Stomach (tissue), 9 donors: ENCODE measurements around the gene PCK2. TPM values are rescaled to one million over a fixed set of nuclear protein-coding genes. Genes with fewer than 3 reads are reported as not detected.
A peak's percentile ranks its signal among the peaks of the same experiment; 100 is the strongest.

Experiments used
- DNase-seq, 2 donors: peaks; one replicate each; pipeline versions ENCODE4 v3.0.0 to v3.0.0-alpha.2; 2013 to 2019
- H3K27ac ChIP-seq, 5 donors: fragments of 200-600 bp in 4 of 5; sonication (generic) in 4 of 5; one replicate each; pipeline ENCODE4 v1.5.1; 2013 to 2019; ENCODE audit warnings: mild to moderate bottlenecking in 1 of 5, moderate library complexity in 1 of 5
- H3K27me3 ChIP-seq, 3 donors: fragments of 200-600 bp; sonication (generic); one replicate each; pipeline ENCODE4 v1.5.1; 2017 to 2019; ENCODE audit warnings: mixed run types in 1 of 3
- H3K36me3 ChIP-seq, 4 donors: fragments of 200-600 bp; sonication (generic); 1 replicate in 3 of 4; 2 replicates in 1 of 4; pipeline ENCODE4 v1.5.1; 2016 to 2019
- H3K4me1 ChIP-seq, 4 donors: fragments of 200-600 bp; sonication (generic); one replicate each; pipeline ENCODE4 v1.5.1; 2016 to 2019
- H3K4me3 ChIP-seq, 4 donors: fragments of 200-600 bp; sonication (generic) in 3 of 4; one replicate each; pipeline ENCODE4 v1.5.1; 2016 to 2019; ENCODE audit warnings: mild to moderate bottlenecking in 1 of 4
- H3K9me3 ChIP-seq, 4 donors: fragments of 200-600 bp; sonication (generic); one replicate each; pipeline ENCODE4 v1.5.1; 2016 to 2019
- CTCF ChIP-seq, 7 experiments: fragments of 450-650 bp in 4 of 7; fragments of 200-600 bp in 3 of 7; sonication (generic) in 3 of 7; IDR thresholded peaks; one replicate each; pipeline ENCODE4 v1.5.1; 2016 to 2019; ENCODE audit warnings: antibody characterized with exemption in 7 of 7, control low read depth in 2 of 7, mild to moderate bottlenecking in 1 of 7
- EP300 ChIP-seq: sonication (generic); formaldehyde crosslinking; IDR thresholded peaks from one replicate; pipeline ENCODE4 v1.6.1; 2017; ENCODE audit warnings: antibody characterized with exemption
- POLR2A ChIP-seq, 4 donors: fragments of 450-650 bp; IDR thresholded peaks; one replicate each; pipeline ENCODE4 v1.6.1; 2016; ENCODE audit warnings: antibody characterized with exemption in 4 of 4, control low read depth in 2 of 4, mild to moderate bottlenecking in 1 of 4, moderate library complexity in 1 of 4
- POLR2AphosphoS5 ChIP-seq, 3 donors: sonication (generic); formaldehyde crosslinking; IDR thresholded peaks; one replicate each; pipeline ENCODE4 v1.6.1; 2016; ENCODE audit warnings: antibody characterized with exemption in 3 of 3
- WGBS, 5 donors: extraction: QIAGEN DNeasy Blood & Tissue Kit in 3 of 5; methylation state at CpG; one replicate each; pipeline versions ENCODE4 v1.1.5 to v1.1.7; 2013 to 2018; 5-methylcytosine and 5-hydroxymethylcytosine counted together
- intact Hi-C: fragments of 100-400 bp; cut with DNase I; formaldehyde crosslinking; loops from one replicate; pipeline ENCODE4 v1.15.1; 2023; ENCODE audit warnings: low total_unique reads
- polyA plus RNA-seq, 3 donors: library from polyadenylated mRNA; stranded (reverse); fragments of 200-250 nt; gene quantifications; one replicate each; pipeline ENCODE4 v1.2.3, GENCODE V29; 2013
- total RNA-seq, 5 donors: library from RNA; depleted of rRNA; stranded (reverse); fragments of >200 nt; gene quantifications; one replicate each; pipeline versions ENCODE4 v1.1.0 to v1.2.3, GENCODE V29; 2014 to 2016
- donor health status: healthy with polysubstance abuse.
- donor health status: Bipolar disorder and iron deficiency.
- donor health status: healthy.

Gene PCK2
- total and polyA plus RNA-seq, 8 donors, result 2.3 to 168 (median 14.6) TPM

DNA sequence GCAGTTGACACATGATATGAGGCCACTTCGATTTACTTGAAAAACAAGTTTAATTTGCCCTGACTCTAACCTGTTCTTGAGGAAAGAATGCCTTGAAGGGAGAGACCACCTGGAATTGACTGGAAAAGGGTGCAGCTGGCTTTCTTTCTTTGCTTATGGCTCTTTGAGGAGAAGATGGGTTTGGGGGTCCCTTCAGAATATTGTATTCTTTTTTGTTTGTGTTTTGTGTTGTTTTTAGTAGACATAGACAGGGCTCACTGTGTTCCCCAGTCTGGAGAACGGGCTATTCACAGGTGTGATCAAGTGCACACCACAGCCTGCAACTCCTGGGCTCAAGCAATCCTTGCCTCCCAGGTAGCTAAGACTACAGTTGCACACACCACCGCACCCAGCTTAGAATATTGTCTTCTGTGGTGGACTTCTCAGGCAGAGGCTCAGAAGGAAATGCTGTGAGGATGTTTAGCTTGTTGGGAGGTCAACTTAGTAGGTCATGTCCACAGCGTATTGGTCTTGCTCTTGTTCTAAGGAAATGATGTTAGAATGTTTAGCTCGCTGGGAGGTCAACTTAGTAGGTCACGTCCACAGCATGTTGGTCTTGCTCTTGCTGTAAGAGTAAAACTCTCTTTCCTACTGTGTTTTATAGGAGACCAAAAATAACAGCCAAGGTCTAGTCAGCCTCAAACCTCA, 22.2 kb downstream of the PCK2 start:
- Histone ChIP-seq H3K4me1 (peaks cover 19 to 29% (median 28%) of the 10 kb centered on the region in 4 donors), H3K9me3 (no peaks in the 10 kb centered on the region), H3K27me3 (no peaks in the 10 kb centered on the region), H3K4me3 (peak overlapping the region; percentile 56 to 81 (median 64)), H3K36me3 (peaks cover 32 to 44% (median 42%) of the 10 kb centered on the region in 4 donors), H3K27ac (peak overlapping the region in 3 of 5 donors; percentile 94 to 100 (median 99))
- 41 to 60% (median 55%) methylated on average over 6 of the region's 6 CpGs for WGBS, 5 donors
- intact Hi-C loops, result no loop called here
- no peak for DNase-seq
- TF ChIP-seq CTCF (IDR thresholded peaks at IDR 0.05) (no peak), POLR2A (IDR thresholded peaks at IDR 0.05) (no peak), POLR2AphosphoS5 (IDR thresholded peaks at IDR 0.05) (no peak), EP300 (no peak)

DNA sequence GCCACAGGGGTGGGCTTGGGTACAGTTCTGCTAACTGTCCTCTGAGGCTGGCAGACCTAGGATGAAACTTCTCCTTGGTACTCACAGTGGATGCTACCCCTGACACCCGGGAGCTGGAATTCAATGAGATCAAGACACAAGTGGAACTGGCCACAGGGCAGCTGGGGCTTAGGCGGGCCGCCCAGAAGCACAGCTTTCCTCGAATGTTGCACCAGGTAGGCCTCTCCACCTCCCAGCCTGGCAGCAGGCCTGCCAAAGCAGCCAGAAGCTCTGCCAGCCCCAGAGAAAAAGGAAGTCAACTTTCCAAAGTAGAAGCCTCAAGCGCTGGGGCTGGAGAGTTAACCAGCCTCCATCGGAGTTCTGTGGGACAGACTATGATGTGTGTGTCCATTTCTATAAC, 23.1 kb downstream of the PCK2 start:
- TF ChIP-seq CTCF (IDR thresholded peaks at IDR 0.05) (no peak), EP300 (no peak), POLR2A (IDR thresholded peaks at IDR 0.05) (no peak), POLR2AphosphoS5 (IDR thresholded peaks at IDR 0.05) (no peak)
- Histone ChIP-seq H3K27me3 (no peaks in the 10 kb centered on the region), H3K27ac (no peak overlapping the region), H3K4me3 (no peak overlapping the region), H3K9me3 (no peaks in the 10 kb centered on the region), H3K4me1 (peaks cover 19 to 29% (median 28%) of the 10 kb centered on the region in 4 donors), H3K36me3 (peaks cover 41 to 53% (median 52%) of the 10 kb centered on the region in 4 donors)
- intact Hi-C loops, result no loop called here
- 52 to 88% (median 70%) methylated on average over 6 of the region's 6 CpGs for WGBS, 5 donors
- no peak for DNase-seq

GRCh38 chr14:24119691-24120090, 25.6 kb downstream of the PCK2 start:
- no peaks in the 10 kb centered on the region for H3K27me3 ChIP-seq
- no peaks in the 10 kb centered on the region for H3K9me3 ChIP-seq
- TF ChIP-seq EP300 (no peak), CTCF (IDR thresholded peaks at IDR 0.05) (no peak), POLR2AphosphoS5 (IDR thresholded peaks at IDR 0.05) (no peak), POLR2A (IDR thresholded peaks at IDR 0.05) (no peak)
- H3K36me3 ChIP-seq, result peaks cover 65 to 78% (median 77%) of the 10 kb centered on the region in 4 donors
- H3K4me1 ChIP-seq, result peaks cover 14 to 24% (median 22%) of the 10 kb centered on the region in 4 donors
- WGBS, 5 donors, result 93 to 99% (median 99%) methylated on average over 6 of the region's 6 CpGs
- DNase-seq, result no peak
- no peak overlapping the region for H3K27ac ChIP-seq
- no peak overlapping the region for H3K4me3 ChIP-seq
- intact Hi-C loops, result no loop called here

GRCh38 chr14:24121210-24121609, 27.1 kb downstream of the PCK2 start:
- no peak for DNase-seq
- Histone ChIP-seq H3K9me3 (no peaks in the 10 kb centered on the region), H3K27ac (no peak overlapping the region), H3K4me1 (peaks cover 8 to 14% (median 13%) of the 10 kb centered on the region in 4 donors), H3K27me3 (no peaks in the 10 kb centered on the region), H3K36me3 (peaks cover 65 to 81% (median 79%) of the 10 kb centered on the region in 4 donors), H3K4me3 (no peak overlapping the region)
- intact Hi-C loops, result no loop called here
- TF ChIP-seq POLR2AphosphoS5 (IDR thresholded peaks at IDR 0.05) (no peak), EP300 (no peak), CTCF (IDR thresholded peaks at IDR 0.05) (no peak), POLR2A (IDR thresholded peaks at IDR 0.05) (no peak)
- WGBS, 5 donors, result 91 to 100% (median 96%) methylated on average over 6 to 8 of the region's 8 CpGs
